Fibroblast of skin of scalp (primary cell): ENCODE measurements around the gene EPHX1.
A peak's percentile ranks its signal among the peaks of the same experiment; 100 is the strongest.
"Not testable (repeated sequence)": the region's sequence is repeated elsewhere in the genome, so short reads cannot be mapped to it uniquely, and the experiment has no call there.

Source experiments
- DNase-seq: peaks from one replicate; pipeline ENCODE4 v3.0.0-alpha.2; 2013

Gene EPHX1

GRCh38 chr1:225817611-225818061, 7.7 kb downstream of the EPHX1 start:
- DNase-seq, result peak; percentile 83

- no peak for DNase-seq
These were observed 8.3 kb downstream of the EPHX1 start for GRCh38 chr1:225818229-225818628.

DNA sequence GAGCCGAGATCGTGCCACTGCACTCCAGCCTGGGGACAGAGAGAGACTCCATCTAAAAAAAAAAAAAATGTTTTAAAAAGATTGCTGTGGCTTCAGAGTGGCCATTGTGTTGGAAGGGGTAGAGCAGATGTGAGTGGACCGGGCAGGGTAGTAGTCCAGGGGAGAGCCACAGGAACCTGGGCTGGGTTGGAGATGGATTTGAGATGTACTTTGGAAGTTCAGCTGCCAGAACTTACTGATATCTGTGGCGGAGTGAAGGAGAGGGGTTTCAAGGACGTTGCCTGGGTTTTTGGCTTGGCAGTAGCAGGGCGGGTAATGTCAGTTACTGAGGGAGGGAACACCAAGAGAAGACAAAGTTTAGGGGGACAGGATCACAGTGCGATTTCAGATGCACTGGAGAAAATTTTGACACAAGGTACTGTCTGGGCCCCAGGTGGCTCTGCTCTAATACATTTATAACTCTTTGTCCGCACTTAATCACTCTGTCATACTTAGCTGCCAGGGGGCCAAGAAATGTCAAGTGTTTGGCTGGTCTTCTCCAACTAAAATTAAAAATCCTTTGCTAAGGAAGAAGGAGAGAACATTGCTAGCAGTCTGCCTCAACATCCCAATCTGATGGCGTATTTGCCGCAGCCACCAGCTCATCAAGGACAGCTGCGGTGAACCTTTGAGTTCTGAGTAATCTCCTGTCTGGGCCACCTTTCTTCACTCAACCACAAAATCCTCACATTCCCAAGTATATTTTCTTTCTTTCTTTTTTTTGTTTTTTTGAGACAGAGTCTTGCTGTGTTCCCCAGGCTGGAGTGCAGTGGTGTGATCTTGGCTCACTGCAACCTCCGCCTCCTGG, 9.6 kb downstream of the EPHX1 start:
- DNase-seq, result no peak

DNA sequence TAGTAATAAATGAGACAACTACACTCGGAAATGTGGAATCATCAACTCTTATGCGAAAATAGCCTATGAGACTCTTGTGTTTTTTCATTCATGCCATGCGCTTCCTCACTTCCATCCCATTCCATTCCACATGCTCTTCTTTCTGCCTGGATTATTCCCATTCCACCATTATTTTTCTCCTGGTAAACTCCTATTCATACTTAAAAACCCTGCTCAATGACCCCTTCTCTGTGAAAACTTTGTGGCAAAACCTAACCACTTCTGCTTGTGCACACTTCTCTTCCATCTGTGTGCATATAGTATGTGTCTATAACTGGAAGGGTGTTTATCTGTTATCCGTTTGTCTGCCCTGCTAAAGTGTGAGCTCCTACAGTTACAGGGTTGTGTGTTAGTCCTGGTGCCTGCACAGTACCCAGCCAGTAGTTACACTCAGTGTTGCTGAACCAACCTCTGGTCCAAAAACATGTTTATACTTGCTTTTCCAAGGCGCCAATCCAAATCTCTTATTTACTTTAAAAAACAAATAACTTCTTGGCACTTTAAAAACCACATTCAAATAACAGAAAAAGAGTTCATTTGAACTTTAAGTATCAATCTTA, 10.7 kb downstream of the EPHX1 start:
- DNase-seq, result no peak

- DNase-seq, result no peak
These were observed 12.9 kb downstream of the EPHX1 start for GRCh38 chr1:225822655-225823403.

DNA sequence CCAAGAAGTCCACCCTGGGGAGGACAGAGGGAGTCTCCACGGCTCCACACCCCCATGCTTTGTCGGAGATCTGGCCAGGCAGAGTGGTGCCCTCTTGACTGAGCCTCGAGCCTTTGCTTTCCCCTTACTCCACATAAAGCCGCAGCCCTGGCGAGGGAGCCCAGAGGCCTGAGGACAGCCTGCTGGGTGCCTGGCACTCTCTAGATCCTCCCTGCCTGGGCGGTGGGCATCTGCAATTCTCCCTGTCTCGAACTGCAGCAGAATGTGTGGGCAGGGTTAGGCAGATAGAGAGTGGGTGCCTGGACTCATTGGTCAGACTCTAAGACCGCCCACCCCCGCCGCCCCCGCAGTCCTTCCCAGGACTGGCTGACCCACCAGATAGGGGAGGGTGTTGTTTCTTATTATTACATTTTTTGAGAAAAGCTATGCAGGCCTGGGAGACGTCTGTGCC, 13.9 kb downstream of the EPHX1 start:
- DNase-seq, result no peak

DNA sequence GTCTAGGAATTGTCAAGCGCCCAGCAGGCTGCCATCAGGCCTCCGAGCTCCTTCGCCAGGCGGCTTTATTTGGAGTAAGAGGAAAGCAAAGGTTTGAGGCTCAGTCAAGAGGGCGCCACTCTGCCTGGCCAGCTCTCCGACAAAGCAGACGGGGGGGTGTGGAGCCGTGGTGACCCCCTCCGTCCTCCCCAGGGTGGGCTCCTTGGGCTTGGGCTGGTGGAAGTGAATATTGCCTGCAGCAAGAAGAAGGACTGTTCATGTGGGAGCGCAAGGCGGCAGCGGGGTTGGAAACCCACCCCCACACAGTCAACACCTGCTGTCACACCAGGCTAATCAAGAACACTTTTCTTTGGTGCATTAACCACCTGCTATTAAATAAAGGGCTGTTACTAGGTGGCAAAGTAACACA, 14.6 kb downstream of the EPHX1 start:
- DNase-seq, result no peak

- no peak for DNase-seq
These were observed 15.2 kb downstream of the EPHX1 start for GRCh38 chr1:225825078-225825477.

DNA sequence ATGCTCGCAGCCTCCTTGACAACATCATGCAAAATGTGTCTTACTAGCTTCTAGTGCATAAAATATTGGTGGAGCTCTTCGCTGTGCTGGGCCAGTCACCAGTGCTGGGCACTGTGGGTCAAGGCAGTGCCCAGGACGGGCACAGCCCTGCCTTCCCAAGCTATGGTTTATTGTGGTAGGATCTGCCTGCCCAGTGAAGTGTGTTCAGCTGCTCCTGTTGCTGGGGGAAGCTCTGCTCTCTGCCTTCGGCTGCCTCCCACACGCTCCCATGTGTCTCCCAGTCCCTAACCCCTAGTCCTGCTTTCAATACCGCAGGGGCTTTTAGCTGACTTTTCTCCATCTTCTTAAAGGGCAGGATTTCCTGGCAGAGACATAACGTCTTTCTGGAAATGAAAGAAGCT, 15.7 kb downstream of the EPHX1 start:
- DNase-seq, result no peak

DNA sequence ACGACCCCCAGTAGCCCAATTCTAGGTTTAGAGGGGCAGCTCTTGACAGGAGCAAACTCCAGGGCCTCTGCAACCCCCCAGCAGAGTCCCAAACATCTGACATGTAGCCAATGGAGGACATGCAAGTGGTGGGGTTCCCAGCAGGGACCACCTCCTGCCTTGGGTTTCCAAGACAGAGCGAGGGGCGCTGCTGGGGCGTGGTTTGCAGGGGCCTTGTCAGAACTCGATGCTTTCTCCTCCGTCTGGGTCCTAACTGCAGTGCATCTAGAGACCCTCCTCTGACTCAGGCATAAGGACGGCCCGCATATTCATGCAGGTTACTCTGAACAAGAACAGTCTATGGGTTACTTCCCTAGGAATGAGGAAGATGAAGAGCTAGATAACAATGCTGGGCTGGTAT, 17.2 kb downstream of the EPHX1 start:
- DNase-seq, result no peak

DNA sequence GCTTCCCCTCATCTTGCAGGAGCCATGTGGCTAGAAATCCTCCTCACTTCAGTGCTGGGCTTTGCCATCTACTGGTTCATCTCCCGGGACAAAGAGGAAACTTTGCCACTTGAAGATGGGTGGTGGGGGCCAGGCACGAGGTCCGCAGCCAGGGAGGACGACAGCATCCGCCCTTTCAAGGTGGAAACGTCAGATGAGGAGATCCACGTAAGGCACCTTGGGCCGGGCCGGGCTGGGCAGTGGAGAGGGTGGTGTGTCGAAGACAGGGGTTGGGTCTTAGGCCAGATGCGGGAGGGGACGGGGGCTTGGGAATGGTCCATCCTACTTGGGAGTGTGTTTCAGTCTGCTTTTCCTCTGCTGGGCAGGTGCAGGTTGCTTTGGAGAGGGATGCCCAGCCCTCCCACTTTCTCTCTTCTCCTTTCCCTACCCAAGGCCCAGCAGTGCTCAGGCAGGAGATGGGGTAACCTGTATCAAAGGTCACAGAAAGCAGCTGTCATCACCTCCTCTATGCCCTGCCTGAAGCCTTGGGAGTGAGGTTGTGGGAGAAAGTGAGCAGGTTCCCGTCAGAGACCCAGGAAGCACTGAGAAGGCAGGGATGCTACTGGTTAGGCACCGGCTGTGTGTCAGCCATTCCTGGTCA, 18.9 kb downstream of the EPHX1 start:
- DNase-seq, result no peak

GRCh38 chr1:225830841-225831240, 20.9 kb downstream of the EPHX1 start:
- DNase-seq, result no peak

DNA sequence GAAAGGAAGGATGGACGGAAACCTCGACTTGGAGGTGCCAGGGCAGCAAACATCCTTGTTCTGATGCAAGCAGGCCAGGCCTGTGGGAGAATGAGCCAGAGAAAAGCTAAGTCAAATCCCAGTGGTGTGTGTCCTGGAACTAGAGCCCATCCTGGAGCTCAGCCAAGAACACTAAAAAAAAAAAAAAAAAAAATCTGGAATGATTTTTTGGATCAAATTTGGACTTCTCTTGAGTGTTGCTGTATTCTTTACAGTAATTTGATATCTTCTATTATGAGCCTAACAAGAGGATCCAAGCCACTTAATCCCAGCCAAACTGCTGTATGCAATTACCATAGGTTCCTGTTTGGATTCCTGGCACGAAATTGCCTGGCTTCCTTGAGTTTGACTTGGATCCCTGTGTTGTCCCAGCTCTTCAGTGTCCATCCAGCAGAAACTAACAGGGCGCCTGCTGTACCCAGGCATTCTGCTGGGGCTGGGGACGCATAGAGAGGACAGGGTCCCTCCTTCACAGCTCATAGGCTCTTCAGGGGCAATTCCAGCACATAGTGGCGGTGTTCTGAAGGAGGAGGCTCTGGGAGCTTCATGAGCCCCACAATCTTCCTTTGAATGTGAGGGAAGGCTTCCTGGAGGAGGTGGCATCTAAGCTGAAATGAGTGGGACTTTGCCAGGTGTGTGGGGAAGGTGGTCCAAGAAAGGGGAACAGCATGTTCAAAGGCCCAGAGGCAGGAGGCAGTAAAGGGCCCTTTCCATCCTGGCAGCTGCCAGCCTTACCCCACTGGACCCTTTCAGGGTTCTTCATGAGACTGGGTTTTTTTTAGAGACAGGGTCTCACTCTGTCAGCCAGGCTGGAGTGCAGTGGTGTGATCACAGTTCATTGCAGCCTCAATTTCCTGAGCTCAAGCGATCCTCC, 24.7 kb downstream of the EPHX1 start:
- DNase-seq, result peak; percentile 82

DNA sequence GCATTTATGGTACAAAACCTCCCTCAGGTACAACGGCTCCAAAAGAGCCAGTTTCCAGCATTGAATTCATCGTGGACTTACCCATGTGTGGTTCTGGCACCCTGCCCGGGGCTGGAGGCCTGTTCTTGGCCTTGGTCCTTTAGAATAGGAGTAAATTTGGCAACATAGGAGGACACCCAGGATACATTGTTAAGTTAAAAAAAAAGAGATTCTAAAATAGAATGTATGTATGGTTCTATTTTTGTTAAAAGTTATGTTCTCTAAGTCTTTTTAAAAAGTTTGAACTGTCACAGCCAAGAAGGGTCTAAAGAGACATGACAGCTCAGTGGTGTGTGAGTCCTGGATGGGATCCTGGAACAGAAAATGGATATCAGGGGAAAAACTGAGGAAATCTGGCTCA, 25.9 kb downstream of the EPHX1 start:
- DNase-seq, result peak; percentile 25

- not testable (repeated sequence) for DNase-seq
These were observed 26.4 kb downstream of the EPHX1 start for GRCh38 chr1:225836296-225836695.

DNA sequence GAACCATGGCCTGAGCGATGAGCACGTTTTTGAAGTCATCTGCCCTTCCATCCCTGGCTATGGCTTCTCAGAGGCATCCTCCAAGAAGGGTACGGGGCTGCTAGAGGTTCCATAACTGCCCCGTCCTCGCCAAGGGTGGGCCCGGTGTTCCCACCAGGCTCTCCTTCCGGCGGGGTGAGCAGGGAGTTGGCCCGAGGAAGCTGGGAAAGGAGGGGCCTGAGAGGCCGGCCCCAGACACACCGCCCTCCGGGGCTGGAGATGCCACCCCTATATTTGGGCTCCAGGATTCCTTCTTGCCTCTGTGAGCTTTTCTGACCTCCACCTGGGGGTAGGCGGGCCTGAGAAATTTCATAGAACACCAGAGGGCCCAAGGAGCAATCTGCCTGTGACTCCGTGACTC, 28.9 kb downstream of the EPHX1 start:
- no peak for DNase-seq

- no peak for DNase-seq
These were observed 30.3 kb downstream of the EPHX1 start for GRCh38 chr1:225840223-225840610.

- DNase-seq, result no peak
These were observed 30.8 kb downstream of the EPHX1 start for GRCh38 chr1:225840713-225841112.

GRCh38 chr1:225842074-225842473, 32.1 kb downstream of the EPHX1 start:
- DNase-seq, result no peak

GRCh38 chr1:225842788-225843425, 33.0 kb downstream of the EPHX1 start:
- no peak for DNase-seq

DNA sequence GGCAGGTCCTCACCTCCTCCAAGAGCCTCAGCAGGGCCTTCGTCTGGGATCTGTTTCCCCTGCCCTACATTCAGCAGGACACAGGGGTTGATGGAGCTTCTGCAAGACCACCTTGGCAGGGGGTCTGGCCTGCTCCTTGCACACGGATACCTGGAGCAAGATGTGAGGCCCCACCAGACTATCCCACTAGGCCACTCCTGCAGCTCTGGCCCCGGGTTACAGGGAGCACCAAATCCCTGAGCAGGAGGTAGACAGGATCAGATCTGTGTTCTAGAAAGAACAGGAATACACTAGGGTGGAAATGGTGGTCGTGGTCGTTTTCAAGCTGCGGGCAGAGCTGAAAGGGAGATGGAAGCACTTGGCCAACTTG, 33.5 kb downstream of the EPHX1 start:
- DNase-seq, result no peak
